Measurements from ENCODE around the gene EIF3I. TPM values are rescaled to one million over a fixed set of nuclear protein-coding genes. Genes with fewer than 3 reads are reported as not detected.

EIF3I gene
- total and polyA plus RNA-seq, 2 of the 13 experiments (the other 11 are each of a cell fraction or from before 2014, with no cell fraction given), result 210 to 223 TPM

DNA sequence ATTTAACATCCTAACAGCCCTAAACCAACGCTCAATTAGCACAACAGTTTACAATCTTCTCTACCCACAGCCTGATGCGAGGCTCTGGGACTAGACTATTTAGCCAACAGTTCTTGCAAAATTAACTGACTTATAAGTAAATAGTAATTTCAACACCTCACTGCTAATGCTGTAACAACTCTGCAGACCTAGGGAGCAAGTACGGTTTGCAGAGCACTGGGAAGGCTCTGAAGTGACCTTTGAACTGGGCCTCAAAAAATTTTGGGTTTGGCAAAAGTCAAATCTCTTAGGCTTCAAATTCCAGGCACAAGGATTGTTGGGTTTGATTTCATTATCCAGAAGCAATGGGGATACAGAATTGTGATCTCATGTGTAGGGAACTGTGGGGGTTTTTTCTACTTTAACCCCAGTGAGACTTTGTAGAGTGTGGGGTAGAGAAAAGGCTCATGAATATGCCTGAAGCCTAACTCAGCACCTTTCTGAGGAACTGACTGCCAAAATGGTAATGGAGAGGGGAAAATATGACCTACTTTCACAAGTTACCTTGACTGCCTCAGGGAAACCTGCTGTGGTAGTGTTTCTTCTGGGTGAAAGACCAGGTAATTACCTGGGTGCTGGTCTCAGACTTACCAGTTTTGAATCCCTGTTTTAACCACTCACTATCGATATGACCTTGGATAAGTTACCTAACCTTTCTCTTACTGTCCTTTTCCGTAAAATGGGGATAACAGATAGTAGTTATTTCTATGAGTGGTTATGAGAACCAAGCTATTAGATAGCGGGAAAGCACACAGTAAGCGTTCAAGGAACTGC is 43.6 kb upstream of the EIF3I start (continued):
- peak; percentile 33; the same call in 1 of the 2 replicates for TF ChIP-seq MIXL1 (CRISPR knock-in tag; IDR thresholded peaks at IDR 0.05)
- TF ChIP-seq JARID2 (CRISPR knock-in tag; IDR thresholded peaks at IDR 0.05; ENCODE audit: insufficient replicate concordance), result peak; percentile 22

DNA sequence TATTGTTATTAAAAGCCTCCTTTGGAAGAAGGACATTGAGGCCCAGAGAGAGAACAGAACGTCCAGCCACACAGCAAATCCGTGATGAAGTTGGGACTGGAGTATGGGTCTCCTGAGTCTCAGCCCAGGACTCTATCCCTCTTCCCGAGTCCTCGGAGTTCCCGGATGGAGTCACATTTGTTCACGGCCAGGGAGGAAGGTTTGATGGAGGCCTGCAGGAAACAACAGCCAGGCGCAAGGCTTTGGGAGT is 43.1 kb upstream of the EIF3I start:
- POLR2A ChIA-PET, result interaction anchor here (0.5 to 2.7 kb wide), 19 partner anchors 13 to 215 kb away, joined by 3 to 38 read pairs (median 5); partner anchors contain the start of genes BSDC1, CCDC28B, EIF3I and HDAC1
- ATAC-seq (peak; percentile 46), DNase-seq (ENCODE audit: low spot score) (no peak), FAIRE-seq (no peak)
- peak overlapping the region; percentile 47 to 76 (median 58) for H3K4me3 ChIP-seq (replicated peaks in 1 of 3; ENCODE audit: insufficient read depth in 1 of 3, low read depth in 2 of 3, low read length in 3 of 3)
- H4K20me1 ChIP-seq (ENCODE audit: insufficient read depth, low read length), result no peaks in the 10 kb centered on the region
- H3K4me1 ChIP-seq (ENCODE audit: insufficient read depth, low read length), result peaks cover 59% of the 10 kb centered on the region
- TSS peak; percentile 93 for BruUV-seq (replicated peaks)
- H3K9me3 ChIP-seq (ENCODE audit: low read length), result no peaks in the 10 kb centered on the region
- 0% methylated on average over 5 of the region's 7 CpGs for WGBS (ENCODE audit: low lambda C conversion rate)
- in situ Hi-C loops (cut with HindIII; ENCODE audit: extremely low pct_ligation_motif_present, low pct_unique_long_range_greater_than_20kb) (no loop called here), intact Hi-C loops (cut with micrococcal nuclease; ENCODE audit: unreplicated experiment) (no loop called here)
- H2AFZ ChIP-seq (ENCODE audit: low read length), result peak overlapping the region; percentile 85
- peak overlapping the region; percentile 87 for H3K27ac ChIP-seq (ENCODE audit: extremely low read length, insufficient read depth, low read length)
- H3K36me3 ChIP-seq (replicated peaks in 1 of 2; ENCODE audit: control insufficient read depth in 1 of 2, insufficient read depth in 2 of 2, low read length in 2 of 2), result peaks cover 4 to 16% of the 10 kb centered on the region in 2 experiments; a peak in 4 of 5 replicates
- peaks cover 31% of the 10 kb centered on the region for H3K79me2 ChIP-seq (ENCODE audit: insufficient read depth, low read length)
- H3K27me3 ChIP-seq (ENCODE audit: control insufficient read depth in 1 of 2, insufficient read depth in 2 of 2, low read length in 2 of 2), result no peaks in the 10 kb centered on the region
- peak overlapping the region; percentile 84 for H3K9ac ChIP-seq (ENCODE audit: insufficient read depth, low read depth, low read length)
- H3K4me2 ChIP-seq (ENCODE audit: low read depth, low read length), result peak overlapping the region; percentile 80
- CTCF ChIA-PET (ENCODE audit: low intra/inter-chr PET ratio, low total read pairs), result no interaction called here
- TF ChIP-seq ZBTB1 (CRISPR knock-in tag; IDR thresholded peaks at IDR 0.05; ENCODE audit: borderline replicate concordance) (0 out of 2 replicates have a peak, but pooled peaks have one; percentile 0), ZSCAN22 (CRISPR knock-in tag; IDR thresholded peaks at IDR 0.05) (0 out of 2 replicates have a peak, but pooled peaks have one; percentile 40), ZNF543 (CRISPR knock-in tag; IDR thresholded peaks at IDR 0.05) (no peak), REL (CRISPR knock-in tag; conservative IDR thresholded peaks at IDR 0.05) (0 out of 2 replicates have a peak, but pooled peaks have one; percentile 1), EED (CRISPR knock-in tag; IDR thresholded peaks at IDR 0.05) (no peak), ZZZ3 (CRISPR knock-in tag; IDR thresholded peaks at IDR 0.05; ENCODE audit: borderline replicate concordance) (no peak), ZSCAN29 (CRISPR knock-in tag; conservative IDR thresholded peaks at IDR 0.05) (peak; percentile 47; the same call in 1 of the 2 replicates), EHMT2 (IDR thresholded peaks at IDR 0.05; ENCODE audit: borderline replicate concordance, low read depth, low read length) (no peak)
- TF ChIP-seq, protein P1, sequence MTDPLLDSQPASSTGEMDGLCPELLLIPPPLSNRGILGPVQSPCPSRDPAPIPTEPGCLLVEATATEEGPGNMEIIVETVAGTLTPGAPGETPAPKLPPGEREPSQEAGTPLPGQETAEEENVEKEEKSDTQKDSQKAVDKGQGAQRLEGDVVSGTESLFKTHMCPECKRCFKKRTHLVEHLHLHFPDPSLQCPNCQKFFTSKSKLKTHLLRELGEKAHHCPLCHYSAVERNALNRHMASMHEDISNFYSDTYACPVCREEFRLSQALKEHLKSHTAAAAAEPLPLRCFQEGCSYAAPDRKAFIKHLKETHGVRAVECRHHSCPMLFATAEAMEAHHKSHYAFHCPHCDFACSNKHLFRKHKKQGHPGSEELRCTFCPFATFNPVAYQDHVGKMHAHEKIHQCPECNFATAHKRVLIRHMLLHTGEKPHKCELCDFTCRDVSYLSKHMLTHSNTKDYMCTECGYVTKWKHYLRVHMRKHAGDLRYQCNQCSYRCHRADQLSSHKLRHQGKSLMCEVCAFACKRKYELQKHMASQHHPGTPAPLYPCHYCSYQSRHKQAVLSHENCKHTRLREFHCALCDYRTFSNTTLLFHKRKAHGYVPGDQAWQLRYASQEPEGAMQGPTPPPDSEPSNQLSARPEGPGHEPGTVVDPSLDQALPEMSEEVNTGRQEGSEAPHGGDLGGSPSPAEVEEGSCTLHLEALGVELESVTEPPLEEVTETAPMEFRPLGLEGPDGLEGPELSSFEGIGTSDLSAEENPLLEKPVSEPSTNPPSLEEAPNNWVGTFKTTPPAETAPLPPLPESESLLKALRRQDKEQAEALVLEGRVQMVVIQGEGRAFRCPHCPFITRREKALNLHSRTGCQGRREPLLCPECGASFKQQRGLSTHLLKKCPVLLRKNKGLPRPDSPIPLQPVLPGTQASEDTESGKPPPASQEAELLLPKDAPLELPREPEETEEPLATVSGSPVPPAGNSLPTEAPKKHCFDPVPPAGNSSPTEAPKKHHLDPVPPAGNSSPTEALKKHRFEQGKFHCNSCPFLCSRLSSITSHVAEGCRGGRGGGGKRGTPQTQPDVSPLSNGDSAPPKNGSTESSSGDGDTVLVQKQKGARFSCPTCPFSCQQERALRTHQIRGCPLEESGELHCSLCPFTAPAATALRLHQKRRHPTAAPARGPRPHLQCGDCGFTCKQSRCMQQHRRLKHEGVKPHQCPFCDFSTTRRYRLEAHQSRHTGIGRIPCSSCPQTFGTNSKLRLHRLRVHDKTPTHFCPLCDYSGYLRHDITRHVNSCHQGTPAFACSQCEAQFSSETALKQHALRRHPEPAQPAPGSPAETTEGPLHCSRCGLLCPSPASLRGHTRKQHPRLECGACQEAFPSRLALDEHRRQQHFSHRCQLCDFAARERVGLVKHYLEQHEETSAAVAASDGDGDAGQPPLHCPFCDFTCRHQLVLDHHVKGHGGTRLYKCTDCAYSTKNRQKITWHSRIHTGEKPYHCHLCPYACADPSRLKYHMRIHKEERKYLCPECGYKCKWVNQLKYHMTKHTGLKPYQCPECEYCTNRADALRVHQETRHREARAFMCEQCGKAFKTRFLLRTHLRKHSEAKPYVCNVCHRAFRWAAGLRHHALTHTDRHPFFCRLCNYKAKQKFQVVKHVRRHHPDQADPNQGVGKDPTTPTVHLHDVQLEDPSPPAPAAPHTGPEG (CRISPR knock-in tag; IDR thresholded peaks at IDR 0.05), result no peak
- TF ChIP-seq, protein P2, sequence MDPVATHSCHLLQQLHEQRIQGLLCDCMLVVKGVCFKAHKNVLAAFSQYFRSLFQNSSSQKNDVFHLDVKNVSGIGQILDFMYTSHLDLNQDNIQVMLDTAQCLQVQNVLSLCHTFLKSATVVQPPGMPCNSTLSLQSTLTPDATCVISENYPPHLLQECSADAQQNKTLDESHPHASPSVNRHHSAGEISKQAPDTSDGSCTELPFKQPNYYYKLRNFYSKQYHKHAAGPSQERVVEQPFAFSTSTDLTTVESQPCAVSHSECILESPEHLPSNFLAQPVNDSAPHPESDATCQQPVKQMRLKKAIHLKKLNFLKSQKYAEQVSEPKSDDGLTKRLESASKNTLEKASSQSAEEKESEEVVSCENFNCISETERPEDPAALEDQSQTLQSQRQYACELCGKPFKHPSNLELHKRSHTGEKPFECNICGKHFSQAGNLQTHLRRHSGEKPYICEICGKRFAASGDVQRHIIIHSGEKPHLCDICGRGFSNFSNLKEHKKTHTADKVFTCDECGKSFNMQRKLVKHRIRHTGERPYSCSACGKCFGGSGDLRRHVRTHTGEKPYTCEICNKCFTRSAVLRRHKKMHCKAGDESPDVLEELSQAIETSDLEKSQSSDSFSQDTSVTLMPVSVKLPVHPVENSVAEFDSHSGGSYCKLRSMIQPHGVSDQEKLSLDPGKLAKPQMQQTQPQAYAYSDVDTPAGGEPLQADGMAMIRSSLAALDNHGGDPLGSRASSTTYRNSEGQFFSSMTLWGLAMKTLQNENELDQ (CRISPR knock-in tag; IDR thresholded peaks at IDR 0.05; ENCODE audit: borderline replicate concordance), result 0 out of 2 replicates have a peak, but pooled peaks have one; percentile 48
- TF ChIP-seq, protein P3, sequence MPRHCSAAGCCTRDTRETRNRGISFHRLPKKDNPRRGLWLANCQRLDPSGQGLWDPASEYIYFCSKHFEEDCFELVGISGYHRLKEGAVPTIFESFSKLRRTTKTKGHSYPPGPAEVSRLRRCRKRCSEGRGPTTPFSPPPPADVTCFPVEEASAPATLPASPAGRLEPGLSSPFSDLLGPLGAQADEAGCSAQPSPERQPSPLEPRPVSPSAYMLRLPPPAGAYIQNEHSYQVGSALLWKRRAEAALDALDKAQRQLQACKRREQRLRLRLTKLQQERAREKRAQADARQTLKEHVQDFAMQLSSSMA (CRISPR knock-in tag; IDR thresholded peaks at IDR 0.05), result 0 out of 2 replicates have a peak, but pooled peaks have one; percentile 59

Measured in HepG2 (cell line).